OCI-LY3 (cell line): ENCODE data around the gene LTO1.

Experiments used
- EZH2phosphoT487 ChIP-seq: fragments of 200-600 bp; shearing (Covaris generic); IDR thresholded peaks from 2 replicates; pipeline ENCODE4 v1.6.1; 2018; ENCODE audit warnings: antibody characterized with exemption, mixed run types, low read depth
- TF ChIP-seq, protein P1 (sequence below): fragments of 200-600, 300-600 bp; sonication (generic); IDR thresholded peaks from 2 replicates; pipeline ENCODE4 v1.5.1; 2014; ENCODE audit warnings: antibody characterized with exemption, low read length, low read depth

DNA sequence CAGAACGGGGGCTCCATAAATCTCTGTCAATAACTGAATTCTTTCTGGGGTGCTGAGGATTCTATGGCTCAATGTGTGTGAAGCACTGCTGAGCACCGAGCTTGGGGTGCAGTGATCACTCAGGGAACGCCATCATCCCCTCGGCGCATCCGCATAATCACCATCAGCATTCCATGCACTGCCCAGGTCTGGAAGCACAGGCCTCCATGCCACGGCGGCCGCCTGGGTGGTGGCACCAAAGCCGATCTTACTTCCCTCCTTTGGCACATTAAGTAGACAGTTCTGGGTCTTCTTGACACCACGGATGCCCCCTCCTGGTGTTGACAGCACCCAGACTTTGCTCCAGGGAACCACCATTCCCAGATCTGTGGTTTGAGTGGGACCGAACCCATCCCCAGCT, 15.6 kb downstream of the LTO1 start:
- TF ChIP-seq, protein P1, sequence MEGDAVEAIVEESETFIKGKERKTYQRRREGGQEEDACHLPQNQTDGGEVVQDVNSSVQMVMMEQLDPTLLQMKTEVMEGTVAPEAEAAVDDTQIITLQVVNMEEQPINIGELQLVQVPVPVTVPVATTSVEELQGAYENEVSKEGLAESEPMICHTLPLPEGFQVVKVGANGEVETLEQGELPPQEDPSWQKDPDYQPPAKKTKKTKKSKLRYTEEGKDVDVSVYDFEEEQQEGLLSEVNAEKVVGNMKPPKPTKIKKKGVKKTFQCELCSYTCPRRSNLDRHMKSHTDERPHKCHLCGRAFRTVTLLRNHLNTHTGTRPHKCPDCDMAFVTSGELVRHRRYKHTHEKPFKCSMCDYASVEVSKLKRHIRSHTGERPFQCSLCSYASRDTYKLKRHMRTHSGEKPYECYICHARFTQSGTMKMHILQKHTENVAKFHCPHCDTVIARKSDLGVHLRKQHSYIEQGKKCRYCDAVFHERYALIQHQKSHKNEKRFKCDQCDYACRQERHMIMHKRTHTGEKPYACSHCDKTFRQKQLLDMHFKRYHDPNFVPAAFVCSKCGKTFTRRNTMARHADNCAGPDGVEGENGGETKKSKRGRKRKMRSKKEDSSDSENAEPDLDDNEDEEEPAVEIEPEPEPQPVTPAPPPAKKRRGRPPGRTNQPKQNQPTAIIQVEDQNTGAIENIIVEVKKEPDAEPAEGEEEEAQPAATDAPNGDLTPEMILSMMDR = no peak
- no peak for TF ChIP-seq EZH2phosphoT487
